HG02610 (cell line): ENCODE results near the gene CD247.

Experiments
- ATAC-seq: cut with Tn5 transposase; IDR thresholded peaks from one replicate; pipeline ENCODE4 v1.9.1; 2021; ENCODE audit warnings: mild to moderate bottlenecking, moderate library complexity; ENCODE audit not compliant: unreplicated experiment

The CD247 gene

DNA sequence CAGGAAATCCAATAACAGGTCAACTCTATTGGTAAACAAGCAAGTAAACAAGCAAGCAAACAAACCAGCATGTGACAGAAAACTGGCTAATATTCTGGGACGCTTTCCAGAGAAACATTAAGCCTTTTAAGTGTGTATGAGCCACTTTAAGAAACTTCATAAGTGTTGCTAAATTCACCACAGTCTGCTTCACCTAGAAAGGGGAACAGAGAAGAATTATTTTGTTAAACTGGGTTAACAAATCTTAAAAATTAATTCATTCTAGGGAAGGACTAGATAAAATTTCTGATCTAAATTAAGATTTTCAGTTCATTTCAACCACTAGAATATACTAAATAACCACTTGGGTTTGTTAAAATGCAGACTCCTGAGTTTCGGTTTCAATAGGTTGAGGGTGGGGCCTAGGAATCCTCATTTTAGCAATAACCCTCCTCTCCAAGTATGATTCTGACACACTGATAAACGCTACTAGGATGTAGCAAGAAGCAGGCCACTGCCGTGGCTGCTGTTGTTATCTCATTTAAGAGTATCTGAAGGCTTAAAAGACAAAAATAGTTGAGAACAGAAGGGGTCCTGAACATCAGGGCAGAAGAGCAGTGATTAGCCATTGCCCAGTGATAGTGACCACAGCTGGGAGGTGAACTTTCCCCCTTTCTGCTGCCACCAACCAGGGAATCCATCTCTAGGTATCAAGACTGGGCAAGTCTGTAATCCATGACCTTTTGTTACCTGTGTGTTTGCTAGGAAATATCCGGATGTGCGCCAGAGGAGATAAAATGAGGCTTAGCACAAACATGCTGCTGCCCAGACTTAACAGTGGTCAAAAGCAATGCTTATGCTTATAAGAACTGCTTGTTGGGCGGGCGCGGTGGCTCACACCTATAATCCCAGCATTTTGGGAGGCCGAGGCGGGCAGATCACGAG is 24.0 kb upstream of the CD247 start:
- ATAC-seq, result peak; percentile 43

DNA sequence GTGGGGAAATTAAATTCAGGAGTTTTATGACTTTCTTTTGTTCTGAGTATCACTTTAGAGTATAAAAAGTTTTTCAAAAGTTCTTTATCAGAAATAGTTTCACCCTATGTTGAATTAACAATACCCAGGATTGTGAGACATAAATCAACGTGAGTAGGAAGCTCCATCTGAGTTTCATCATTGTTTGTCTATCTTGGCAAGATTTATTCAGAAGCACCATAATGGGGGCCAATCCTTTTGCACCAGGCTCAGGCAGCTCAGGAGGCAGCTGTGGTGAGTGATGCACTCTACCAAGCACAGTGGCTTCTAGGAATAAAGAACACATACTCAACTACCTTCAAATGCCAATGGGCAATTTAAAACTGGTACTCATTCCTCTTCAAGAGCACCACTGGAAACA is 23.3 kb upstream of the CD247 start:
- no peak for ATAC-seq

DNA sequence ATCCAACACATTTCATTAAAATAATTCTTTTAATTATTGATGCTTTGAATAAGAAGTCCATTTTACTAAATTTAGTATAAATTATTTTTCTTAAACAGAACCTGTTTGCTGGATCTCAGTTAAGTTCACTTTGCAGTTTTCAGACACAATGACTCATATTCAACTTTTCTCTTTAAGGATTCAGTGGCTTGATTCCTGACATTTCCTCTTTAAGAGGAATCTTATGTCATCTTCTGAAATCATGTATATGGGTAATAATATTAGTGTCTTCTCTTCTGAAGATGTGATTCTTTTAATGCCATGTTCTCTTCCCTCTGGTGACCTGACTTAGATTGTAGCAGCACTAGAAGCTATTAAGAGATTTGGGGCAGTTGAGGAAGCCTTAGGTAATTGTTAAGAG is 22.7 kb upstream of the CD247 start:
- no peak for ATAC-seq

DNA sequence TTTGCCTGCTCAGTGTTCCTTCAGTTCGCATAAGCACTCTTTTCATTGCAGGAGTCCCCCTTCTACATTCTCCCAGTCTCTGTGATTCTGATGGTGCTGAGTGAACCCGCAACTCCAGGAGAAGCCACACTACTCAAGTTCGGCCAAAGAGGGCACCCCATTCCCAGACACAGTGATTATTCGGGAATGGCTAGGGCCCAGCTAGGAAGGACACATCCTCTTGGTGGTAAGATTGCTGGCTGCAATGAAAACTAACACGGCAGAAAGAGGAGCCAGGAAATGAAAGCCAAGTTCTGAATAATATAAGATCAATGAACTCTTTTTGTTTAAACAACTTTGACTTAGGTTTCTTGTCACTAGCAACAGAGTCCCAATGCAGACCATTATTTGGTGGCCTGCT is 20.3 kb upstream of the CD247 start:
- ATAC-seq, result no peak

DNA sequence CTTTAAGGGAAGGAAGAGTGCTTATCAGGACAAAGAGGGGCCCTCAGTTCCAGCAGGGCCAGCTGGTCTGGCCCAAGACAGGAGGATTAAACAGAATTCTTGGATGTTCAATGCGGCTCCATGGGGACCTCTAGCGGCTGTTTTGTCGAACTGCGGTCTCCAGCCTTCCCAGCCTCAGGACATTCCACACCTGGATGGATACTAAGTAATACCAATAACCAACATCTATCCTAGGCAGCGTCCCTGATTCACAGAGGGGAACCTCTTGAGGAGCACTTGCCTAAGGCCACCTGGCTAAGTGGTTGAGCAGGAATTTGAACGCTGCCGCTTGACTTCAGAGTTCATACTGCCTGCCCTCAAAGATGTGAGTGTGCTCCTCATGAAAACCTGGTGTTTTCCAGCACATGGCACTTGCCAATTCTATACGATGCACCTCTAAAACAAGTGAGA is 15.5 kb upstream of the CD247 start:
- peak; percentile 67 for ATAC-seq

DNA sequence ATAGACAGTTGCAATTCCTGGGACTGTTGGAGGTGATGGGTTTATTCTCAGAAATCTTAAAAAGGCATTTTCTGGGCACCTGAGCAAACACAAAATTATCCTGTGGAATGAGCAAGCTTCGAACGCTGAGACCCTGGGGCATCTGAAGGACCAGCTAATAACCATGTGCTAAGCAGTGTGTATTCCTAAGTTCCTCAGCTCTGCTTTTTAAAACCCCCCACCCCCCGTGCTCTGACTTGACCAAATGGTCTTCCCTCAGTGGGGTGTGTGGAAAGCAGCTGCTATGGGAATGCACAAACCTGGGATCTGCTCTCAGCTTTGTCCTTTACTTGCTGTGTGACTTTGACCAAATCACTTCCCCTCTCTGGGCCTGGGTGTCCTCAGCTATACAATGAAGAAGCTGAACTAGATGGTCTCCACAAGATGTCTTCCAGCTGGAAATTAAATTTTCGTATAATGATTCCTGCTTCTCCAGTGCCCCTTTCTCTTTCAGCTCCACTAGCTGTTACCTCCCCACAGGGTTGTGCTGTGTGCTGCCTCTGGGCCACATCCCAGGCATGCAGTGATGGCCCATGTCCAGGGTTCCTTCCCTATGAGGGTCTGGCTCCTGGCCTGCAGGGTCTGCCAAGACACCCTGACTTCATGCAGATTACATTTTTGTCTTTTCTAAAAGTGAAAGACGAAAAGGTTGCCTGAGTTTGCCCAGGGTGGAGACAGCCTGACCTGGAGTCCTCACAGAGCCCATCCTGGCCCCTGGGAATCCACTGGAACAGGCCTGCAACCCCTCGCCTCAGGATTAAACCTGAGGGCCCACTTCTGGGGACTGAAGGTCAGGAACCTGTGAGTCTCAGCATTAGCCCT is 14.9 kb upstream of the CD247 start:
- ATAC-seq, result no peak

DNA sequence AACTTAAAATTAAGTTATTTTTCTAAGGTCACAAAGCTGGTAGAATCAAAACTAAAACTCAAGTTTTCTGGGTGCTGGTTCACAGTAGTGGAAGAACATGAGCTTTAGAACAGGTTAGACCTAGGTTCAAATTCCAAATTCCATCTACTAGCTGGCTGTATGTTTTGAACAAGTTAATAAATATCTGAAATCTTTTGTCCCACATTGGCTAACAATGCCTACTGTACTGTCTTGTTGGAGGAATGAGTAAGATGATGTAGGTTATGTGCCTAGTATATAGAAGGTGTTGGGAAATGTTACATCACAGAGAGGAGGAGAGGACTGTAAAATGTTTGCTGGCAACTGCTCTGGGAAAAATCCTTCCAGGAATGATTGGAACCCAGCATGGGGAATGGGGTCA is 14.0 kb upstream of the CD247 start:
- no peak for ATAC-seq

DNA sequence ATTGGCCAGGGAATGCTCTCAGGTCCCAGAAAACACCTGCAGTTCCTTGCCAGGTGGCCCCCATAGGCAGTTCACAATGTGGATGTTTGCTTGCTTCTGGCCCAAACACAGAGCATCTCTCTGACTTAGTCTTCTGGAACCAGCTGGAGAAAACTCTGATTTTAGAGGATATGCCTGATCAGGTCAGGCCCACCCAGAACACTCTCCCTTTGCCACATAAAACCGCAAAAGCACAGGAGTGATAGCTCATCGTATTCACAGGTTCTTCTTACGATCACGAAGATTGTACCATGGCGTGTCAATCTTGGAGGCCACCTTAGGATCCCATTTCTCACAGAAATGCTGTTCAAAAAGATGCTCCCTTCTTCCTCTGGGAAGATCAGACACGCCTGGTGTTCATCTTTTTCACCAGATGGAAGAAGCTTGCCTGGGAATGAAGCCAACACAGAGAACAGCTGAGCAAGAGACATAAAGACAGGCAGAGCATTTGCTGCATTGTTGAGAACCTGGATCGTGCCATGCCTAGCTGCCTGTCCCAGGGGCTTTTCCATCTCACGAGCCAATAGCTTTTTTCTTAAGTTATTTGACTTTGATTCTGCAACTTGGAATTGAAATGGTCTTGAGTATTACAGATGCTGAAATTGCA is 11.6 kb upstream of the CD247 start:
- ATAC-seq, result no peak

DNA sequence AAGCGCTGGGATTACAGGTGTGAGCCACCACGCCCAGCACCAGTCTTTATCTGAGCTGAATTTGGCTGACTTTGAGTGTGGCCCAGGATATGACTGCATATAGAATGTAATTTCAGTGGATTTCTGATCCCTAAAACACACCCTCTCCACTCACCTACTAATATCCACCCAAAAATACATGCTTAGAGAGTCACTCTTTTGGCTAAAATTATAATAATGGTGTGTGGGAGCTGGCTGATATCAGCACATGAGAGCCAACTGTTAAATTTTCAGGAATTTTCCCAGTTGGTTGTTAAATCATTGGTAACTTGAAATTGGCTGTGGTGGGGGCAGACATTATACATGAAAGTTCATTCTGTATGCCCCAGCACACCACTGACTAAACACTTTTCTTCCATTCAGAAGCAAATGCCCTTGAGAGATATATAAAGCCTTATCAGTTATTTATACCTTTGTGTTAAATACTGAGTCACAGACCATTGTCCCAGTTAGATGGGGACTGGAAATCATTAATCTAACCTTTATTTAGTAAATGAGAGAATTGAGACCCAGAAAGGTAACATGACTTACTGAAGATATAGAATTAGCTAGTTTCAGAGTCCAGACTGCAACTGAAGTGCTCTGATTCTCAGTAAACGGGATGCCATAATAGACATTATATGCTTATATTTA is 9.9 kb upstream of the CD247 start:
- ATAC-seq, result no peak

DNA sequence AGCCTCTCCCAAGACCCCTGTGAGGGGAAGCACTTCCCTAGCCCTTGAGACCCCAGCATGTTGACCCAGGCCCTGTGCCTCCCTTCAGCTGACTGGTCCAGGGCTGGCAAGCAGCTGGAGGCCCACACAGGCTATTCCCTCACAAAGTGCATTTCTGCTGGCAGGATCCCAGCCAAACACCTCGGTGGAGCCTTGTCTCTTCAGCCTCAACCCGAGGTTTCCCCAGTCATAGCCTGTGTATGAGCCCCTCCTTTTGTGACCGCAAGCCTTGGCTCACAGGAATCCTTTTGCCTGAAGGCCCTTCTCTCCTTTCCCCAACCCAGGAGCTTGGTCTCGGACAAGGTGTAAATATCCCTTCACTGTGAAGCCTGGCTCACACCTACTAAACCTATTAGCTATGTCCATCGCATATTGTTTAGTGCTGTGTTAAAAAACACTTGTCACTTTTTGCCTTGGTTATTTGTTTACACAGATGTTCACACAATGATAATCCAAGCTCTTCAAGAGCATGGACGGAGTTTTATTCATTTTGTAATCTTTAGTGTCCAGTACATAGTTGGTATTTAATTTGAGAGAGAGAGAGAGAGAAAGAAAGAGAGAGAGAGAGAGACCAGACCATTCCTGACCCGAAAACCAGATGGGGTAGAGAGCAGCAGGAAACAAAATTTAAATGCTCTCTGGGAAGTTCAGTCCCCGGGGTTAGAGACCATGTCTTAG is 8.5 kb upstream of the CD247 start:
- ATAC-seq, result no peak

DNA sequence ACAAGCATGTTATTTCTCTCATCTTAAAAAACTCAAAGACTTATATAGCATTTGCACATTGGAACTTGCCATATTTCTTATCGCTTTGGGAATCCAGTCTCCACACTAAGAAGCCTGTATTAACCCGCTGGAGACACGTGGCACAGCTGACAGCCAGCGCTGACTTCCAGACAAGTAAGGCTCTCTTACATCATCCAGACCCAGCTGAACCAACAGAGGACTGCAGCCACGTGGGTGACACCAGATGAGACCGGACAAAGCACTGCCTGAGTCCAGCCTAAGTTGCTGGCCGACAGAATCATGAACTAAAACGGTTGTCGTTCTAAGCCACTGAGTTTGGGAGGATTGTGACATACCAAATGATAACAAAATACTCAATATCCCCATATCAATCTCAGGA is 6.3 kb upstream of the CD247 start:
- no peak for ATAC-seq

DNA sequence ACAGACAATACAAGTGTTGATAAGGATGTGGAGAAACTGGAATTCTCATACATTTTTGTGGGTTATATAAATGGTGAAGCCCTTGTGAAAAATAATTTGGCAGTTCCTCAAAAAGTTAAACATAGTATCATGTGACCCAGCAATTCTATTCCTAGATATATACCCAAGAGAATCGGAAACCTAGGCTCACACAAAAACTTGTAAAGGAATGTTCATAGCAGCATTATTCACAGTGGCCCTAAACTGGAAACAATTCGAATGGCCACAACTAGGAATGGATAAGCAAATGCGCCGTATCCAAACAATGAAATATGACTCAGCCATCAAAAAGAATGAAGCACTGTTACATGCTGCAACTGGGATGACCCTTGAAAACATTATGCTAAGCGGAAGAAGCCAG is 3.9 kb upstream of the CD247 start:
- no peak for ATAC-seq

DNA sequence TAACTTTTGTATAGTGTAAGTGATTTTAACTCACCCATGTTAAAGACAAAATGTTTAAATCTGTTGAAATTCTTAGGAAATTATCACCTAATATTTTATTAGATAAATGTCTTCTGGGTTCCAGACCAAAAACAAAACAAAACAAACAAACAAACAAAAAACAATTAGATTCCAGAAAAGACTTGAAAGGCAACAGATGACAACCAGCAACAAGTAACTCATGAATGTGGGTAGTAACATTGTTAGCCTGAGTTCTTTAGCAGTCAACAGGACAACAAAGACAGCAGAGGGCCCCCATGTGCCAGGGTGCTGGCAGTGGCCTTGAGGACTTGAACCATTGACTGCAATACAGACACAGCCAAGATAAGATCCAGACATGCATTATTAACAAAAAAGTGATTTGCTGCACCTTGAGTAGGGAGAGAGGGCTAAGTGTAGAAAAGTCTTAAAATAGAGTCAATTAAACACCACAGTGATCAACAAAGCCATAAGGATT is 2.4 kb upstream of the CD247 start:
- ATAC-seq, result no peak

DNA sequence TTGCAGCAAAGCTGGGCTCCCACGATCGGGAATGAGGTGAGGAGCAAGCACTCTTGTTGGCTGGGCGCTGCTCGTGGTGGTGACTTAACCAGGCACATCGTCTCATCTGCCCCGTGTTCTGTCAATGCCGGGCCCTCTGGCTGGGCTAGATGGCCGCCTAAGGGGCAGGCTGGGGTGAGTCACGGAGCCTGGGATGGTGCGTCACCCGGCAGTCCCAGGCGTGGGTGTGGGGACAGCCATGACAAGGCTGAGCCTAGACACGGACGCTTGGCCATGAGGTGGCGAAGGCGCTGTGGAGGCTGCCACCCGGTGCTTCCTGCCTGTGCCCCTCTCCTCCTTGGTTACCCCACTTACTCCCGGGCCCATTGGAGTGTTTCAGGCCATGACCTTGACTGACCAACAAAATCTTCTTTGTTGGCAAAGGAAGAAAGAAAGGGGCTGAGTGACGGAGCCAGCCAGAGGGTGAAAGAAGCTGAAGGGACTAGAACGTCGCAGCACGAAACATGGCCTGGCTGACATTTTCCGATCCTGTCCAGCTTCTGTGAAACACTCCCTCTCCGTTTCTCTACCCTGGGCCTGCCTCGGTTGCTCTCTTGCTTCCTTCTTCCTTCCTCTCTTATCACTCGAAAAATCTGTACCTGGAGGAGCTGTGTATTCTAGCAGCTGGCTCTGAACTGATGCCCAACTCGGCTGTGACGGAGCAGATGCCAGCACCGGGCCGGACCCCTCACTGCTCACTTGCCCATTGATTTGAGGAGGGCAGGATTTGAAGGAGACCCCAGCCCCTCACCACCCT is 596 bp downstream of the CD247 start:
- ATAC-seq, result no peak

DNA sequence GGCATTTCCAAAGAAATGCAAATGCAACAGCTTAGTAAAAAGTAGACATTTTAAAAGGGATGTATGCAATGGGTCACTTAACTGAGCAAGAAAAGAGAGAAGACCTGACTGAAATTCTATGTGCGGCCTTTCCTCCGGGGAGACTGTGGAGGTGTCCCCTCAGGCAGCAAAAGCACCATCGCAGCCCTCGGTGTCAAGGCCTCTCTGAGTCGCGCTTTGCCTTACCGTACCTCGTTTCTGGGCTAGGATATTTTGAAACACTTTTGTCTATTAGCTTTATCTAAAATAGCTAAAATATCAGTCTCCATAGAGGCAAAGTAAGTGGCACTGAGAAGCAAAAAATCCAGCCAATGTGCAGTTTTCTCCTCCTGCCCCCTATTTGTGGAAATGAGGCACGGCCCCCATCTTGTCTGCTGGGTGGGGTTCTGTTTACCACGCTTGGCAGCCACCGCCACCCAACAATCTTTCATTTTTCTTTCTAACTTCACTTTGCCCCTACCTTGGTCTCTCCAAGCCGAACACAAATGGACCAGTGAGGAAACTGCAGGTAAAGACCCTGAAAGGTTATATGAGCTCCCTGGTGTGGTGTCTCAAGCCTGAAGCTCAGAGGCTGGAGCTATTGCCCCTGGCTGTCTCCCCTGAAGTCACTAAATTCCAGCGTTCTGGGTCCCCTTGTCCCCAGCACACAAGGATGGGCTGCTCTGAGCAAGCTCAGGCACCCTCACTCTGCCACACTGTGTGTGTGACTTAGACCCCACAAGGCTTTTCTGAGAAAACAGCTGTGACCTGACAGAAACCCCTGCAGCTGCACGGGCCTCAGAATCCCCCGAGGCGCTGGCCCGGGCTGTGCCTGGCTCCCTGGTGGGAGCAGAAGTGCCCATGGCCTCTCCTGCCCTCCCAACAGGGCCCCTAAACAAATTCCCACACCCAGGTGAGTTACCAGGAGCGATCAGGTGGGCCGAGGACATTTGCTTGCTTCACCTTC is 1.6 kb downstream of the CD247 start:
- no peak for ATAC-seq

DNA sequence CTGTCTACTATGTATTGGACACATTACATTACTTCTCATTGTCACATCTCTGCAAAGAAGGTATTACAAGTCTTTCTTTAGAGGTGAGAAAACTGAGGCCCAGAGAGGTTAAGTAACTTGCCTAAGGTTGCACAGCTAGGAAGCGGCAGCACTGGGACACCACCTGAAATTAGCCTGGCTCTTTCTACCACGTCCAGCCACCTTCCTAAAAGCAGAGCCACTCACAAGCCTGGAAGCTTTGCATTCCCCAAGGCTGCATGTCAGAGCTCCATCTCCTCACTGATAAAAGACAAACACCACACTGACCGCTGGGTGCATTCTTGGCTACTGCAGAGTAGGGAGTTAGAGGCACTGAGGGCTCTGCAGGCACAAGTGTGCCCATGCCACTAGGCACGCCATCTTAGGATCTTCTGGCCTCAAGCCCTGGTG is 2.4 kb downstream of the CD247 start:
- ATAC-seq, result no peak

DNA sequence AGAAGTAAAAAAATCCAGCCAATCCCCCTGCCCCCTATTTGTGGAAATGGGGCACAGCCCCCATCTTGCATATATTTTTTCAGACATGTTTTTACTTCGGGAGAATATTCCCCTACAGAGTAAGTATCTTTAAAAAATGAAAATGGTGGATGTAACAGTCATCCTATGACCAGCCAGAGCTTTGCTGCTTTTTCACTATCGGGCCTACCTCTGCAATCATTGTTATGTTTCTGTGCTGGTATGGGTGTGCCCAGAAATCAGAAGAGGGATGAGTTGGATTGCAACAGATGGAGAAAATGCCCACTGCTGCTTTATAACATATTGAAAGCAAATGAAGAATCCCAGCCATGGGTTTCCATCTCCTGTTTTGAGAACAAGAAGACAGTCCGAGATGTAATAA is 2.9 kb downstream of the CD247 start:
- ATAC-seq, result no peak

DNA sequence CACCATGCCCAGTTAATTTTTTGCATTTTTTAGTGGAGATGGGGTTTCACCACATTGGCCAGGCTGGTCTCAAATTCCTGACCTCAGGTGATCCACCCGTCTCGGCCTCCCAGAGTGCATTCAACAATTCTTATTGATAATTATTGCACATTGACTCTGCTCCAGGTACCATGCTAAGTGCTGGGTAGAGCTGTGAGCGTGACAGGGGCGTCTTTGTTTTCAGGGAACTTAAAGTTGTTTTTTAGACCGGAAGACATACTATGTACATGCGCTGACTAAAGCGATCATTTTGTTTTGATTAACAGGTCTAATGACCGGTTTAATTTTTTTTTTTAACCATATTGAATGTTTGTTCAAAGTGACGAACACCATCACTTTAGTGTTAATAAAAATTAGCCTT is 4.0 kb downstream of the CD247 start:
- no peak for ATAC-seq
